B cell (primary cell): Measurements from ENCODE around the gene ASTN2. TPM values are rescaled to one million over a fixed set of nuclear protein-coding genes. Genes with fewer than 3 reads are reported as not detected.

Experiments
- ATAC-seq: fragments of 200-7000 bp; cut with Tn5 transposase; one replicate; pipeline ENCODE4 v1.10.0; 2021; ENCODE audit warnings: low read depth, mild to moderate bottlenecking, moderate number of reproducible peaks, moderate library complexity
- CTCF ChIA-PET: fragments of 350-600 bp; sonication (Branson Sonifier 250); formaldehyde crosslinking; loops from one replicate; lab custom pipeline; 2021; ENCODE audit warnings: antibody characterized with exemption, inconsistent platforms; lab: Charles Lee
- POLR2A ChIA-PET: fragments of 350-600 bp; sonication (Branson Sonifier 250); formaldehyde crosslinking; loops from one replicate; lab custom pipeline; 2021; ENCODE audit warnings: antibody characterized with exemption; lab: Charles Lee
- DNase-seq: peaks from one replicate; pipeline ENCODE4 v3.0.0; 2013
- H2AFZ ChIP-seq: 2 replicates; pipeline ENCODE4 v1.6.1; 2012; ENCODE audit warnings: mild to moderate bottlenecking, low read depth, low read length; ENCODE audit not compliant: insufficient read depth, poor library complexity, severe bottlenecking
- H3K27ac ChIP-seq, 2 donors: 1 replicate in 1 of 2; 2 replicates in 1 of 2; pipeline ENCODE4 v1.5.1; 2012 to 2013; ENCODE audit warnings: low read length in 2 of 2, mild to moderate bottlenecking in 2 of 2, moderate library complexity in 1 of 2
- H3K27me3 ChIP-seq, 4 experiments: fragments of 200-600 bp in 1 of 4; sonication (generic) in 1 of 4; replicated peaks in 1 of 4; 1 replicate in 2 of 4; 2 replicates in 2 of 4; pipeline versions ENCODE4 v1.6.1 to v1.7.0; 2013 to 2016; ENCODE audit warnings: low read length in 3 of 4, mild to moderate bottlenecking in 2 of 4, mixed read lengths in 1 of 4, moderate library complexity in 1 of 4; ENCODE audit not compliant: insufficient read depth in 4 of 4, control insufficient read depth in 3 of 4; ENCODE audit errors: control extremely low read depth in 1 of 4
- H3K36me3 ChIP-seq, 2 experiments: replicated peaks in 1 of 2; 1 replicate in 1 of 2; 2 replicates in 1 of 2; pipeline versions ENCODE4 v1.6.1 to v1.7.1; 2013; ENCODE audit warnings: low read length in 1 of 2; ENCODE audit not compliant: insufficient read depth in 2 of 2, control insufficient read depth in 1 of 2; ENCODE audit errors: control extremely low read depth in 1 of 2, extremely low read depth in 1 of 2
- H3K4me1 ChIP-seq, 2 donors: fragments of 200-600 bp in 1 of 2; sonication (generic) in 1 of 2; 1 replicate in 1 of 2; 2 replicates in 1 of 2; pipeline versions ENCODE4 v1.5.1 to v1.6.1; 2013 to 2017; ENCODE audit warnings: low read length in 2 of 2; ENCODE audit not compliant: control insufficient read depth in 2 of 2, insufficient read depth in 2 of 2
- H3K4me2 ChIP-seq: replicated peaks from 2 replicates; pipeline ENCODE3; 2012; ENCODE audit warnings: mild to moderate bottlenecking, low read depth, low read length; ENCODE audit not compliant: poor library complexity, severe bottlenecking
- H3K4me3 ChIP-seq, 5 experiments: fragments of 200-600 bp in 1 of 5; sonication (generic) in 1 of 5; 1 replicate in 3 of 5; 2 replicates in 2 of 5; pipeline versions ENCODE4 v1.5.1 to v1.7.0; 2011 to 2016; ENCODE audit warnings: low read length in 4 of 5, mild to moderate bottlenecking in 4 of 5, low read depth in 2 of 5, control low read depth in 1 of 5, moderate library complexity in 1 of 5; ENCODE audit not compliant: insufficient read depth in 1 of 5; ENCODE audit errors: control extremely low read depth in 1 of 5, extremely low read depth in 1 of 5
- H3K79me2 ChIP-seq: fragments of 200-600 bp; sonication (generic); one replicate; pipeline ENCODE4 v1.6.0; 2016; ENCODE audit warnings: low read length; ENCODE audit not compliant: control insufficient read depth, insufficient read depth
- H3K9ac ChIP-seq: fragments of 200-600 bp; sonication (generic); 2 replicates; pipeline ENCODE4 v1.6.1; 2017; ENCODE audit warnings: mild to moderate bottlenecking, low read length, moderate library complexity
- H3K9me3 ChIP-seq, 3 donors: one replicate each; pipeline versions ENCODE4 v1.6.1 to v1.7.1; 2013; ENCODE audit warnings: low read length in 2 of 3; ENCODE audit not compliant: control insufficient read depth in 2 of 3, insufficient read depth in 1 of 3; ENCODE audit errors: control extremely low read depth in 1 of 3
- H4K20me1 ChIP-seq: 2 replicates; pipeline ENCODE4 v1.6.0; 2012; ENCODE audit warnings: mild to moderate bottlenecking, low read length; ENCODE audit not compliant: insufficient read depth, control insufficient read depth, poor library complexity, severe bottlenecking
- H3K27ac Mint-ChIP-seq: one replicate; pipeline ENCODE4 v1.8.0; 2021; ENCODE audit warnings: mixed read lengths
- H3K27me3 Mint-ChIP-seq: one replicate; pipeline ENCODE4 v1.8.0; 2021; ENCODE audit warnings: mixed read lengths
- H3K4me1 Mint-ChIP-seq: one replicate; pipeline ENCODE4 v1.8.0; 2021; ENCODE audit warnings: mixed read lengths
- H3K4me3 Mint-ChIP-seq: one replicate; pipeline ENCODE4 v1.8.0; 2021; ENCODE audit warnings: mixed read lengths
- H3K9me3 Mint-ChIP-seq: one replicate; pipeline ENCODE4 v1.8.0; 2022; ENCODE audit warnings: mixed read lengths; ENCODE audit not compliant: insufficient read depth
- CTCF ChIP-seq: fragments of 200-600 bp; IDR thresholded peaks from one replicate; pipeline ENCODE4 v1.8.0; 2022; ENCODE audit warnings: antibody characterized with exemption, mild to moderate bottlenecking
- EZH2 ChIP-seq: IDR thresholded peaks from 2 replicates; pipeline ENCODE4 v1.6.1; 2012; ENCODE audit warnings: borderline replicate concordance, low read depth, mild to moderate bottlenecking, moderate library complexity, low read length; ENCODE audit not compliant: insufficient read depth, poor library complexity, severe bottlenecking
- WGBS: methylation state at CpG from one replicate; pipeline ENCODE4 v1.1.5; 2013; ENCODE audit warnings: missing lambda C conversion rate; ENCODE audit not compliant: insufficient coverage; 5-methylcytosine and 5-hydroxymethylcytosine counted together
- intact Hi-C: fragments of 100-400 bp; cut with micrococcal nuclease; formaldehyde crosslinking; loops from one replicate; pipeline ENCODE4 v1.10.0; 2022
- polyA plus RNA-seq: library from polyadenylated mRNA; depleted of rRNA; stranded (reverse); fragments of >200 nt; gene quantifications from 2 replicates; pipeline ENCODE4 v1.2.3, GENCODE V29; 2012
- total RNA-seq, 2 donors: library from RNA; stranded (reverse); fragments of 120-200 nt in 1 of 2; gene quantifications; 1 replicate in 1 of 2; 2 replicates in 1 of 2; pipeline versions ENCODE4 v1.2.3 to v1.2.4, GENCODE V29; 2013 to 2022

ASTN2 gene
- total and polyA plus RNA-seq, 2 donors (not counting 1 experiment from before 2014, with no cell fraction given), result 1.2 to 3.6 TPM

DNA sequence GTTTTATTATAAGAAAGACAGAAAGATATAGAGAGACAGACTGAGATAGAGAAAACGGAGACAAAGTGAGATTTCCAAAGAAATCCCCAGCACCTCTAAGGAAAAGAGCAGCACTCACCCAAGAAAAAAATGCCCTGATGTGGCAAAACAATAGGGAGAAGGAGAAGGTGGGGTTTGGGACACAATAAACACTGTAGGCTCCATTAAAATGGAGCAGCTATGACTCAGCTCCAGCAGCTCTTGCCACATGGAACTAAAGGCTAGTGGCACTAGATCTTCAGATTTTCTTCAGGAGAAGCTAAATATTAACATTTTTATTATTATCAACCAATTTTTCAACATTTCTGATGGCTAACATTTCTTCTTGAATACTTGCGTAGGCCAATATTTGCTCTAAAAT, 406.0 kb downstream of the ASTN2 start:
- no CpG with 5 or more reads among the region's 2 CpGs for WGBS
- no peak for DNase-seq
- no peaks in the 10 kb centered on the region for H3K9me3 ChIP-seq
- no peaks in the 10 kb centered on the region for H4K20me1 ChIP-seq
- TF ChIP-seq CTCF, result no peak
- no peak for TF ChIP-seq EZH2
- ChIA-PET CTCF (no interaction called here), POLR2A (no interaction called here)
- no peaks in the 10 kb centered on the region for H3K36me3 ChIP-seq
- no peak overlapping the region for H3K4me3 ChIP-seq
- H3K9ac ChIP-seq, result no peak overlapping the region
- Mint-ChIP-seq H3K27ac (no peak overlapping the region), H3K27me3 (no peaks in the 10 kb centered on the region), H3K9me3 (no peaks in the 10 kb centered on the region), H3K4me1 (no peaks in the 10 kb centered on the region), H3K4me3 (no peak overlapping the region)
- no peaks in the 10 kb centered on the region for H3K4me1 ChIP-seq
- no peaks in the 10 kb centered on the region for H3K79me2 ChIP-seq
- H2AFZ ChIP-seq, result no peak overlapping the region
- no peak for ATAC-seq
- no peaks in the 10 kb centered on the region for H3K27me3 ChIP-seq
- H3K27ac ChIP-seq, result no peak overlapping the region
- H3K4me2 ChIP-seq, result no peak overlapping the region
- intact Hi-C loops, result no loop called here

DNA sequence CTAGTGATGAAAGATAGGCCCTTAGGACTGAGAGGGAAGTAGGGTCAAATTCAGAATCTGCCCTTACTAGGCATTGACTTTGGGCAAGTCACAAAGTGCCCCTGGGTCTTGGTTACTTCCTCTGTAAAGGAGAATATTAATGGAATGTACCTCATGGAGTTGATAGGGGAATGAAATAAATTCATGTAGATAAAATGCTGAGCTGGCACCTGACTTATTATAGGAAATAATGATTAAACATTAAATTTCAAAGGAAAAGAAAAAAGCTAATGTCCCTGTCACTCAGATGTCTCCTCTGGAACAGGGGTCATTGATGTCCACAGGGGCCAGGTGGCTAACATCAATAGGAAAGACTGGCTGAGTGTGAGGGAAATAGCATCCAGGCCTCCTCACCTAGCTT, 406.4 kb downstream of the ASTN2 start:
- no peak overlapping the region for H3K4me3 Mint-ChIP-seq
- no peaks in the 10 kb centered on the region for H3K79me2 ChIP-seq
- no peaks in the 10 kb centered on the region for H4K20me1 ChIP-seq
- ATAC-seq (no peak), DNase-seq (no peak)
- H2AFZ ChIP-seq, result no peak overlapping the region
- H3K36me3 ChIP-seq, result no peaks in the 10 kb centered on the region
- no peak overlapping the region for H3K4me3 ChIP-seq
- H3K27me3 Mint-ChIP-seq, result no peaks in the 10 kb centered on the region
- no peaks in the 10 kb centered on the region for H3K4me1 ChIP-seq
- POLR2A ChIA-PET, result no interaction called here
- H3K27me3 ChIP-seq, result no peaks in the 10 kb centered on the region
- TF ChIP-seq EZH2, result no peak
- TF ChIP-seq CTCF, result no peak
- no peaks in the 10 kb centered on the region for H3K9me3 Mint-ChIP-seq
- no peak overlapping the region for H3K9ac ChIP-seq
- CTCF ChIA-PET, result no interaction called here
- no peak overlapping the region for H3K27ac ChIP-seq
- H3K27ac Mint-ChIP-seq, result no peak overlapping the region
- no peak overlapping the region for H3K4me2 ChIP-seq
- H3K4me1 Mint-ChIP-seq, result no peaks in the 10 kb centered on the region
- H3K9me3 ChIP-seq, result no peaks in the 10 kb centered on the region
- intact Hi-C loops, result no loop called here
